Left ventricle myocardium superior (tissue), 1 donor: ENCODE data around the gene FAM117A. TPM values are rescaled to one million over a fixed set of nuclear protein-coding genes. Genes with fewer than 3 reads are reported as not detected.
A peak's percentile ranks its signal among the peaks of the same experiment; 100 is the strongest.

Source experiments
- ATAC-seq: fragments of 200-7000 bp; cut with Tn5 transposase; one replicate; pipeline ENCODE4 v1.9.1; 2020; ENCODE audit warnings: mild to moderate bottlenecking, moderate library complexity
- DNase-seq: peaks from one replicate; pipeline ENCODE4 v3.0.0-alpha.2; 2020
- intact Hi-C: fragments of 100-400 bp; cut with micrococcal nuclease; formaldehyde crosslinking; loops from one replicate; pipeline ENCODE4 v1.11.0; 2022
- total RNA-seq: library from RNA; stranded (reverse); fragmentation: NEBNext Ultra II Directional; extraction: Animal tissue kit (Norgen Biotek cat#: 25700); gene quantifications from one replicate; pipeline ENCODE4 v1.2.1, GENCODE V29; 2021
- donor health status: DM: no; HTN: yes; CAD: no; lungs with severe emphysema.

The FAM117A gene
- total RNA-seq, 1 donor from 2014 or later, result 11.2 TPM

DNA sequence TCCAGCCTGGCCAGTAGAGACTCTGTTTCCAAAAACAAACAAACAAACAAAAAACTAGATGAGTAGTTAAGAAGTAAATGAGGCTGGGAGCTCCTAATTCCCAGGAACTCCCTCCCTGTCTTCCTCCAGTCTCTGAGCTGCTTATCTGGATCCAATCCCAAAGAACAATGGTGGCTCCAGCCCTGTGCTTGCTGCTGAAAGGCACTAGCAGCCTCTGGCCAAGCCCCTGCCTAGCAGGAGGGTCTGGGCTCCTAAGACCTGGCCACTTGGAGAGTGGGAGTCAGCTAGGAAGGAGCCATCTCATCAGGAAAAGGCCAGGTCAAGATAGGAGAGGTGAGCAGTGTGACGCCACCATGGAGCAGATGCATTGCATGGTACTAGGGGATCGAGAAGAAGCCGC lies 41.9 kb downstream of the FAM117A start:
- ATAC-seq (no peak), DNase-seq (no peak)
- intact Hi-C loops, result no loop called here

DNA sequence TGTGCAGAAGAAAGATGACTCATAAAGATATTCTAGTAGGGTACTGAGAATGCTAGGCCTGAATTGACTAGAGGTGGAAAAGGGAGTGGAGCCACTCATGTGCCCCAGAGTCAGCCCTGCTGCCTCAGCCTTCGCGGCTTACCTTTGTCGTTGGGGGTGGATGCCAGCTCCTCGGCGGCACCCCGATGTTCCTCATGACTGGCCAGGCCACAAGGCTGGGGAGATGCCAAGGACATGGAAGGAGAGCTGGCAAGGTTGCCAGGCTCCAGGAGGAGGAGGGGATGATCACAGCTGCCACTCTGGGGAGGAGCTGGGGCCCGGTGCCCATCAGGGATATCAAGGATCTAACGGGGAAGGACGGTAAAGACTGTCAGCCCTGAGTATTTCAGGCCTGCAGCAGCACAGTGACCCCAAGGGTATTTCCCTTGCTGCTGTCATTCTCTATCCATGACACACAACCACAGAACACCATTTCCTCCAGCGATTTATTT lies 46.5 kb downstream of the FAM117A start:
- intact Hi-C loops, result no loop called here
- ATAC-seq (peak; percentile 56), DNase-seq (peak; percentile 49)

DNA sequence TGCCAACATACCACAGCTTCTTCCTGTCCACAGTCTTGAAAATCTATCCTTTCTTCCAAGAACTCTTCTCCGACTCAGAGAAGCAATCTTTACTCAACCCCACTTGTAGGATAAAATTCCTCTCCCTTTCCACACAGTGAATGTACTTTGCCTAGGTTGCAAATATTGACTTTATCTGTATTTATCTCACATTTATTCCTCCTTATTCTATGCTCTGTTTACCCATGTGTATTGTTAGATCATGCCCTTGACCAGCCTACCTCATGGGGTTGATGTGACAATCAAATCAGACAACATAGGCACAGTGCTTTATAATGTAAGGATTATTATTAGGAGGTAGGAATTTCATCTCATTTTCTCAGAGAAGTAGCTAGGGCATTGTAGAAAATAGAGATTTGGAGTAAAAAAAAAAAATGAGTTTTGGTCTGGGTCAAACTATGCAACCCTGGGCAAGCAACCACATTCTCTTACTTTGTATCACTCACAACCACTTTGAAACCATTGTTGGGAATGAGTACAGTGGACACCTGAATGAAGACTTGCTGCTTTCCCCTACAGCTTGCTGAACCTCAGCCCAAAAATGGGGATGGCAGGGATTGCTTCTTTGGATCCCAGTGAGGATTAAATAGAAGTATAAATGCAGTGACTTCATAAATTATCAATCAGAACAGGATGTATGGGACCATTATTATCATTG lies 47.1 kb downstream of the FAM117A start:
- ATAC-seq (no peak), DNase-seq (no peak)
- intact Hi-C loops, result no loop called here

DNA sequence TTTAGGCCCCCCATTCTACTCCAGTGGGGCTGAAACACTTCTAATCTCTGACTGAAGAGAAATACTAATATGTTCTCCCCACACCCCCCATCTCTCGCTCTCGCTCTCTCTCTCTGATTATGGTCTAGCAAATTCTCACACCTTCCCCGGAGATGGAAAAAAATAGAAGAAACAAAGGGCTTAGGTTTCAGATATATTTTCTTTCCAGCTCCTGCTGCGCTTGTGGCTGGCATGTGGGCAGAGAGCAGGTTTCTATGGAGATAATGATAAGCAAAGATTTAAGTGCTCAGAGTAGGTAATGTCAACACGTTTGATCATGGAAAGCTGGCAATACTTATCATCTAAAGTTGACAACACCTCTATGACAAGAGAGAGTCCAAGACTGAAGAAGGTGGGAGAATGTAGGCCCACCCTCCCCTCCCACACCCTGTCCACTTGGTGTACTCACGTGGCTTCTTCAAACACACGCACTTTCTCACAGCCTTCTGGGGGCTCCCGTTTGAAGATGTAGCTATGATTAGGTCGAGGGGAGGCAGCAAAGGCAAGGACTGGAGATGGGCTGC lies 48.1 kb downstream of the FAM117A start:
- ATAC-seq, result peak; percentile 14

DNA sequence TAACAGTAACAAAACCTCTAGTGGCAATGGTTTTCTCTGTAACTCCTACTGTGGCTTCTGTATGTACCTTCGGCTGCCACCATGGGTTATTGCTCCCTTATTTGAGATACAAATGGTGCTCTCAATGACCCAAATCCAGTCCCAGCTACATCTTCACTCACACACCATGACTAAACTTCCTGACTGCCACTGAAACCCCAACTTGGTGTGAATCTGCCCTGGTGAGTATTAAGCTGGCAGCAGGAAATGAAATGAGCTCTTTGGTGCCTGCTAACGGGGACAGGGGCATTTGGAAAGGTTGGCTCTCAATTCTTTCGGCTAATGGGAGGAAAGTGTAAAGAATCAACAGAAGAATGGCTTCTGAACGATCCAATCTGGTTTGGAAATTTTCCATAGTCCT lies 48.7 kb downstream of the FAM117A start:
- intact Hi-C loops, result no loop called here
- ATAC-seq (no peak), DNase-seq (no peak)

More for the DNA sequence above, 48.1 kb downstream of the FAM117A start:
- DNase-seq, result no peak
- intact Hi-C loops, result no loop called here

DNA sequence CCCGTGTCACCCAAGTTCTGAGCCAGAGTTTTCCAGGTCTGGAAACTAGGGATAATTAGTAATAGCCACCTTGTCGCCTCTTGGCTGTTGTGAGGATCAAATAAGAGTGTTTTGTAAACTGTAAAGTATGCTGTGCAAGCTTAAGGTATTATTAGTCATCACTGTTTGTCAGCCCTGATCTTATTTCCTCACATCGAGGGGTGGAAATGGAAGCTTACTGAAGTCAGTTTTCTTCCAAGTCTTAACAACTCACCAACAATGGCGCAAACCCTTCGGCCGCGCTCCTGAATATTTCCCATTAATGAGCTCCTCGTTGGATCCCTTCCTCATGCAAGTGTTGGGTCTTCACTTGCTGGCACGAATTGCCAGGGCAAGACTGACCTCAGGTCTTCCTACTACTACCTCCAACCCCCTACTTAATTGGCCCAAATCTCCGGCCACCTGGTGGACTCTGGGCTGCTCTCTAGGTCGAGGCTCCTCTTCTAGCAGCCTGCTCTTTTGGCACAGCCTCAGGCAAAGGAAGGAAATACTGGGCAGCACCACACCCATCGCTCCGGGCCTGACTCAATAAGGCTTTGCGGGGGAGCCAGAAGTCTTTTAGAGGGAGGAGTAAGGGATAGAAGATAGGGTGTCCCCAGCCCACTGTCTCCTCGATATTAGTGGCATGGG lies 55.3 kb downstream of the FAM117A start:
- no peak for DNase-seq
- ATAC-seq, result no peak
- intact Hi-C loops, result loop anchor here (5.0 to 10.0 kb wide), 2 partner anchors 74 to 136 kb away; partner anchors contain the start of gene TAC4

DNA sequence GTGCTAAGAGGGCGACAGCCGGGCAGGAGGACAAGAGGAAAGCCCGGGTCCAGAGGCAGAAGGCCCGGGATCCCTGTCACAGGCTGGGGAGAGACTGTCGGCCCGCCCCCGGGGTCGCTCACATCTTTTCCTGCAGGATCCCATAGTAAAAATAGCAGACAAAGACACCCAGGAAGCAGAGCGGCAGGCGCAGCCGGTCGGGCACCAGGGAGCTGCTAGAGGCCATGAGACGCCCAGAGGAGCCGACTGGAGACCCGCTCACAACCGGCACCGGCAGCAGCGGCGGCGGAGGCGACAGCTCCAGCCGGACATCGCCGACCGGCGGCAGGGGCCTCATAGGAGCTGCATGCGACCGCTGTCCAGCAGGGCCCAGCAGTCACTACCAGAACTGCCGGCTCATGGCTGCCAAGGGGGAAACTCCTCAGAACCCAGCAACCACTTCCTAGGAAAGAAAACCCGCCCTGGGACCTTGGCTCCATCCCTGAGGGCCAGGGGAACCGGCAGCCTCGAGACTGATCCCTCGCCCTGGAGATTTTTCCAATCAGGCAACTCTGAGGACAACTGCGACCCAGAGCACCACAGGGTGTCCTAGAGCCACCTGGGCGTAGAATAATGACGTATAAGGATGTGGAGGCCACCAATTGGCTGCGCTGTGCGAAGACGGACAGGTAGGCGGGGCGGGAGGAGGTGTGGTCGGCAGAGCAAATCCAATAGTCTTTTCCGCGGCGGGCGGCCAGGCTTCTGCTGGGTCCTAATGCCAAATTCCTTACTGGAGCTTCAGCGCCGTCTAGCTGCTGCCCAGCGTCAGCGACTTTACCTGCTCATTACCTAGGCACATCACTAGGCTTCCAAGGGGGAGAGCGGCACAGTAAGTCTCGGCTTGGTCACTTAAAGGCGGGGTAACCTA lies 56.1 kb downstream of the FAM117A start, which contains the start of gene SLC35B1:
Gene SLC35B1, minus strand, starts transcription at position 357 of the 907 bp plus-strand sequence. Its CDS starts 131 bp downstream, at position 226.
- ATAC-seq (peak; percentile 99), DNase-seq (peak; percentile 100)
- intact Hi-C loops, result loop anchor here (5.0 to 10.0 kb wide), 2 partner anchors 74 to 137 kb away; partner anchors contain the start of gene TAC4

DNA sequence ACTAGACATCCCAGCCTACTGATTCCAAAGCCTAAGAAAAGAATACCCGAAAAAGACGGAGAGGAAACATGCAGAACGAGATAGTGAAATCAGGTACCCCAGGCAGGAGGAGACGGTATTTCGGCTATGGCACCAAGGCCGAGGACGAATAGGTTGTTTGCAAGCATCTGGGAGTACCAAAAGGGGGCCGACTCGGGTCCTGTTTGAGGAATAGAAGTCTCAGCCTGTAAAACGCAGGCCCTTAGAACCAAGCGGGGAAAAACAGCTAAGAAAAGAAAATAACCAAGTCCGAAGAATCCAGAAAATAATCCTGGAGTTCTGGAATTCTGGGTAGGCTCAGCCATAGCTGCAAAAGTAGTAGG lies 56.7 kb downstream of the FAM117A start:
- intact Hi-C loops, result loop anchor here (5.0 to 10.0 kb wide), 2 partner anchors 75 to 138 kb away; partner anchors contain the start of gene TAC4
- DNase-seq (no peak), ATAC-seq (no peak)

DNA sequence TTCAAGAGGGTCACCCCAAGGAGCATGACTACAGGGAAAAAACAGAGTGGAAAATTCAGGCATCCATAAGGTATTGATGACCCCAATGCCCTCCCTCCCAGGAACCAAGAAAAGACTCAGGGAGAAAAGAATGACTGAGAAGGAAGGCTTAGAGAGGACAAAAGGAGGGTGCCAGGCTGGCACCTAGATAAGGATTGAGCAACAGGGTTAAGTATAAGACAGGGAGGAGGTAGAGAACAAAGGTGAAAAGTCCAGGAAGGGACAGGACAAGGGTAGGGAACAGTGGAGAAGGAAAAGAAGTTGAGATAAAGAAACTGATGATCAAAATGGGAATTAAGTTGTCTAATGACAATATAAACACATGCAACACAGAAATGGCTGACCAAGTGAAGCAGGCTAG lies 58.7 kb downstream of the FAM117A start:
- ATAC-seq (no peak), DNase-seq (no peak)
- intact Hi-C loops, result loop anchor here (5.0 to 10.0 kb wide), 2 partner anchors 77 to 140 kb away; partner anchors contain the start of gene TAC4

DNA sequence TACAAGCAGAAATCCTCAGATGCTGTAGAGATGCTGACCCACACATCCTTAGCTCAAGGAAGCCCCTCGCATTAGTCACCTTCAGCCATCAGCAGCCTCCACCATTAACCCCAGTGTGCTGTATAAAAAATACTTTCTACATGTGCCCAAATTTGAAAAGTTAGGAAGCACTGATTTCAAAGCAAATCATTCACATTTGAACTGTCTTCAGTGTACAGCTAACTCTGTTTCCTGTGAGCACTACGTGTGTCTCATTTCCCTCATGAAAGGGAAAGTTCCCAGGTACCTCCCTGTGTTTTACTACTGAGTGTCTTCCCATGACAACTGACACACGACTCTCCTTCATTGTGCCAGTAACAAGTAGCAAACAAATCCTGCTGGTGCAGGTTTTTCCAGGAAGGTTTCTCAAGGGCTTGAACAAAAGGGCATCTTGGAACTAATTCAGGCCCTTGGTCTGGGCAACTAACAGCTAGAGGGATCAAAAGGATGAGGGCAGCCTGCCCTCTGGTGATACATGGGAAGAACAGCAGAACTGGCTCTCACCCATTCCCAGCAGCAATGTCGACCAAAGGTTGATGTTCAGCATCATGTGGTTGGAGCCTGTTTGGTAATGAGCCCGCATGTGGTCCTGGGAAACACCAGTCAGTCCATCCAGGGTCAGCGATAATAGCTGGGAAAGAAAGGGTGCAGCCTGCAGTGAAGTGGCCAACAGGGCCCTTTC lies 60.2 kb downstream of the FAM117A start:
- ATAC-seq, result peak; percentile 7

DNA sequence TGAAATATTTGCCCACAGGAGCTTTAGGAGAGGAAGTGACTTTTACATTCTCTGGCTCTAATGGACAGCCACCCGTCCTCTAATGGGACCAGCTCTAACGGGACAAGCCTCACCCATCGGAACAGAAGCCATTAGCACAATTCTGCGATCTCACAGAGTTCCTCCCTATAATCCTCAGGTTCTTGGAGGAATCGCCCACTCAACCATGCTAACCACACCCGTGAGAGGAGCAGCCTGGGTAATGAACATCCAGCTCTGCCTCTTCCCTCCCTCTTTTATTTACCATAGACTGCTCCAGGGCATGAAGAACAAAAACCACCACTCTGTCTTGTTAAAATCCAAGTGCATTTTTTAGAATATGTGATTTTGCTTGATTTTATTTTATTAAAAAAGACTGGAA lies 63.0 kb downstream of the FAM117A start:
- intact Hi-C loops, result loop anchor here (10.0 kb wide), 1 partner anchor 144 kb away; the partner anchor contains the start of gene TAC4
- DNase-seq (no peak), ATAC-seq (no peak)

More for the DNA sequence above, 60.2 kb downstream of the FAM117A start:
- DNase-seq, result no peak
- intact Hi-C loops, result loop anchor here (10.0 kb wide), 1 partner anchor 141 kb away; the partner anchor contains the start of gene TAC4

DNA sequence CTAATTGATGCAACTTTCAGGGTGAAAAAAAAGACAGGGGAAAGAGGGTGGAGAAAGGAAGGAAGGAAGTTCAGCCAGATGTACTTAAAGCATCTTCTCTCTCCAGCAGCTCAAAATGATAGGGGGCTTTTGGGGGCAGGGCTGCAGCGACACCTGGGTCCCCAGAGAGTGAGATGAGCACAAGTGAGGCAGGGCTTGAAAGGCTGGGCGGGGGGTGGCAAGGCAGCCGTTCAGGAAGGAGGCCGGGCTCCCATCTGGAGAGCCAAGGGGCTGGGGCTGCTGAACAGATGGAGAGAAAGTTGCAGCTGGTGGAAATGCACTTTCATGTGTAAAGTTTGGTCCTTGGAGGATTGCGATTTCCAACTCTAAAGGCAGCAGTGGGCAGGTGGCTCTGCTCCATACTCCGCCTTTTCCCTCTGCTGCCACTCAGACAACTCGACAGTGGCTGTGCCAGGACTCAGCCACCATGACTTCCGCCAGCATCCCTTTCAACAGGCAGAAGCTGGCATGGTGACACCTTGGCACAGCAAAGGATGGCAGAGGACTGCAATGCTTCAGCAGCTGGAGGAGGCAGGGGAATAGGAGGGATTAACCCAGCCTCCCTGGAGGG lies 63.9 kb downstream of the FAM117A start:
- ATAC-seq, result peak; percentile 74
- intact Hi-C loops, result loop anchor here (10.0 kb wide), 1 partner anchor 145 kb away; the partner anchor contains the start of gene TAC4
- peak; percentile 75 for DNase-seq

DNA sequence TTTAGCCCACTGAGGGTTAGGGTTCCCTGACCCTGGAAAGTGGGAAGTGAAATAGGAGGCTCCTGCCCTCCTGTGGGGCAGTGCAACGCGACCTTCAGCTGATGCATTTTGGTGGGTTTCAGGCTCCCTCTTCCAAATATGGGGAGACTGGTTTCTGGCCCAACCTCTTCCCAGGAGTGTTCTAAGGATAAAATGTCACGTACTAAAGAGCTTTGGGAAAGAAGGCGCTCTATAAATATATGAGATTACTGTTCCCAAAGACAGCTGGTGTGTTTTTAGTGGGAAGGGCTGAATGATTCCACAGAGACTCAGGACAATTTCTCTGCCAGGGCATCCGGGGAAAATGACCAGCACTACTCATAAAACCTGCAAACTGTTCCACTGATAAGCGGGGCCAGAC lies 65.9 kb downstream of the FAM117A start:
- intact Hi-C loops, result no loop called here
- ATAC-seq (peak; percentile 14), DNase-seq (no peak)

DNA sequence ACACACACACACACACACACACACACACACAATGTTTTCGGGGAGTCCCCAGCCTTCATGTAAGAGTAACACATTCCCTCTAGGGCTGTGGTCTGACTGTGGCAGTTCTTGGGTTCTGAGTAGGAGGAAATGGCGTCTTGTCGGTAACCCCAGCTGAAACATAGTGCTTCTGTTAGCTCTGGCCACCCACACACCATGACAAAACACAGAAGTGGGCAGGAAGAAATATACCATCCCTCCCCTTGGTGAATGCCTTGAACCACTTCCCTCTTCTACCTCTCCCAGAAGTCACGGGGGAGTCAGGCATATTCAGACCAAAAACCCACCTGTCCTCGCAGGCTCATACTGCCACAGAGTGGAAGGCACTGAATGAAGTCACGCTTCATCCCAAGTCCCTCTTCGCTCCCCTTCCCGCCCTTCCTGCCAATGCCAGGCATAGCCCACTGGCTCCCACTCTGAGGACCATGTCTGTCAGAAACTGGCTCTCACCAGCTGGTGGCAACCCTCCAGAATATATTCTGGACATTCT lies 67.6 kb downstream of the FAM117A start:
- no peak for DNase-seq
- ATAC-seq, result no peak
- intact Hi-C loops, result no loop called here

DNA sequence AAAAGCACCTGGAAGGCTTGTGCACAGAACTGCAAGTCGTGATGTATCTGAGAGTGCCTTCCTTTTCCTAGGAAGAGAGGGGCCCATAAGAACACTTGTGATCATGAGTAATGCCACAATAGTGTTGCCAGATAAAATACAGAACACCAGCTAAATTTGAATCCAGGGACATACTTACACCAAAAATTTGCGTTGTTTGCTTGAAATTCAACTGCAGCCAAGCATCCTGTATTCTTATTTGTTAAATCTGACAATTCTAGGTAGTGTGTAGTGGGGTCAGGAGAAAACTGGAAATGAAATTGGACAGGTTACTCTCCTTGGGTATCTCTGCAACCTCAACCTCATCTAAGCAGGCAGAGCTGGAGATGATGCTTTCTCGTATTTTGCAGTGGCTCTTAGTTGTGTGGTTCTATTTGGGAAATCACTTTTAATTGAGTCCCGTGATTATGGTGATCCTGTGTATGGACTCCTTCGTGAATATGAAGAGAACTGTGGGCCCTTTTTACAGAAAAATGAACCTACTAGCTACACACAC lies 68.2 kb downstream of the FAM117A start:
- intact Hi-C loops, result loop anchor here (1.0 kb wide), 1 partner anchor 127 kb away; no protein-coding TSS in a partner anchor
- DNase-seq, result no peak
- ATAC-seq, result no peak

DNA sequence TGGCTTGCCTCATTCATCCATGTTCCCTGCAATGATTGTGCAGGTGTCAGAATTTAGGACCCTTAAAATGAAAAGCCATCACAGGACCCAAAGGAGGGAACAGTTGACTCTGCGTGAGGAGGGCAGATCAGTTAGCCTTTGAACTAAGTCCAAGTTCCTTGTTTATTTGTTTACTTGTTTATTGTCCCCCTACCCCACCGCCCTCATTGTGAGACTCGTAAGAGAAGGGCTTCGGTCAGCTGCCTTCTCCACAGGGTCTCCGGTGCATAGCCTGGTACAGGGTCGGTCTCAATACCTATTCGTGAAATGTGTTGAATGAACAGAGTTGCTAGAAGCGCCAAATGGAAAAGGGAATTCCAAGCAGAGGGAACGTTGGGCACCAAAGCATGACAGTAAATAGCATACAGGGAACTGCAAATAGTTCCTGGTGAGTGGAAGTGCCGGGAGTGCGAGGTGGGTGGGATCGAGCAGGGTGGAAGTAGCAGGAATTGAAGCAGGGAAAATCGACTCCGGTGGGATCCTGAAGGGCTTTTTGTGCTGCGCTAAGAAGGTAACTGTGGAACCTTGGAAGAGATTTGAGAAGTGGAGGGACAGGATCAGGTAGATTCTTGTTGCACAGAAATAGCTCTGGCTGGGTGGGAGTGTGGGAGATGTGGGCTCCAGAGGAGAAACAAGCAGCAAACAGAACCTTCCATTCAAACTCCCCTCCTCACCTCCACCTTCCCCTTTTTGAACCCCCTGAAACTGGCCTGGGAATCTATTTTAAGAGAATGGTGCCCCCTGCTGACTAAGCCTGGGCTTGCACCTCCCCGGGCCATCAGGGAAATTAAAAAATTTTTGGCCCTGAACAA lies 68.9 kb downstream of the FAM117A start:
- ATAC-seq (peak; percentile 5), DNase-seq (peak; percentile 67)
- intact Hi-C loops, result loop anchor here (1.0 kb wide), 1 partner anchor 127 kb away; no protein-coding TSS in a partner anchor
